Subcutaneous adipose tissue (tissue), 4 donors: ENCODE measurements around the gene OPA3. TPM values are rescaled to one million over a fixed set of nuclear protein-coding genes. Genes with fewer than 3 reads are reported as not detected.

Experiments used
- total RNA-seq, 4 donors: library from RNA; depleted of rRNA; stranded (reverse); fragments of >200 nt; gene quantifications; one replicate each; pipeline ENCODE4 v1.1.0, GENCODE V29; 2016
- TF ChIP-seq, protein P1 (sequence below): fragments of 450-650 bp; IDR thresholded peaks from one replicate; pipeline ENCODE4 v1.5.1; 2016; ENCODE audit warnings: low read depth, mild to moderate bottlenecking, control low read depth, antibody characterized with exemption, moderate library complexity

Gene OPA3
- total RNA-seq, 4 donors from 2014 or later = 2.7 to 11.6 (median 6.4) TPM

DNA sequence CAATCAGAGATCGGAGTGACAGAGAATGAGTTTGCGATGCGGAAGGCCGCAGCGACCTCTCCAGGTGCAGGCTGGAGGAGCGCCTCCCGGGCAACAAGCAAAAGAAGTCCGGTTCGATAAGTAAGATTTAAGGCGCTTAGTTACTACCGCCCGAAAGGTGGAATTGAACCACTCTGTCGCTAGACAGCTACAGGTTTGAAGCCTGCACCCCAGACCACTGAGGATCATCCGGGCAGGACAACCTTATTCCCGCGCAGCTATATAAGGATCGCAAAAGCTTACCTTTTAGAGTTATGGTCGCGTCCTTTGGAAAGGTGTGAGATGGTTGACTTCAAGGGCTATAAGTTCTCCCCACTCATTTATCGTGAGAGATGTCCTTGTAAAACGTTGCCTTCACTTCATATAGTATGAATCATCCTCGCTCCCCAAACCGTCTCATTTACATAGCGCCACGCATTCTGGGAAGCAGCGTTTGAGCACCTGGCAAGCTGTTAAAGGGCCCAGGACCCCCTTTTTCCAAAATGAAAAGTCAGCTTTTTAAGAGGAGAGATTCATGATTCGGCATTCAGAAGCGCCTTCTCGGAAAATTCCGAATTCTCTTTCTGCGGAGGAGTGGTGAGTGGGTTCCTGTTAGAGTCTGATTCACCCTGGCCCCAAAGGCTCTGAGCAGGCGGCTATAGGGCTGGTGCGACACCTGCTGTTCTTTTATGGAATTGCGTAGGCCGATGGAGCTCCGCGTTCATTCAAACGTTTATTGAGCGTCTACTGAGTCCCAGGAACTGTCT lies 106.0 kb downstream of the OPA3 start:
- TF ChIP-seq, protein P1, sequence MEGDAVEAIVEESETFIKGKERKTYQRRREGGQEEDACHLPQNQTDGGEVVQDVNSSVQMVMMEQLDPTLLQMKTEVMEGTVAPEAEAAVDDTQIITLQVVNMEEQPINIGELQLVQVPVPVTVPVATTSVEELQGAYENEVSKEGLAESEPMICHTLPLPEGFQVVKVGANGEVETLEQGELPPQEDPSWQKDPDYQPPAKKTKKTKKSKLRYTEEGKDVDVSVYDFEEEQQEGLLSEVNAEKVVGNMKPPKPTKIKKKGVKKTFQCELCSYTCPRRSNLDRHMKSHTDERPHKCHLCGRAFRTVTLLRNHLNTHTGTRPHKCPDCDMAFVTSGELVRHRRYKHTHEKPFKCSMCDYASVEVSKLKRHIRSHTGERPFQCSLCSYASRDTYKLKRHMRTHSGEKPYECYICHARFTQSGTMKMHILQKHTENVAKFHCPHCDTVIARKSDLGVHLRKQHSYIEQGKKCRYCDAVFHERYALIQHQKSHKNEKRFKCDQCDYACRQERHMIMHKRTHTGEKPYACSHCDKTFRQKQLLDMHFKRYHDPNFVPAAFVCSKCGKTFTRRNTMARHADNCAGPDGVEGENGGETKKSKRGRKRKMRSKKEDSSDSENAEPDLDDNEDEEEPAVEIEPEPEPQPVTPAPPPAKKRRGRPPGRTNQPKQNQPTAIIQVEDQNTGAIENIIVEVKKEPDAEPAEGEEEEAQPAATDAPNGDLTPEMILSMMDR = no peak

DNA sequence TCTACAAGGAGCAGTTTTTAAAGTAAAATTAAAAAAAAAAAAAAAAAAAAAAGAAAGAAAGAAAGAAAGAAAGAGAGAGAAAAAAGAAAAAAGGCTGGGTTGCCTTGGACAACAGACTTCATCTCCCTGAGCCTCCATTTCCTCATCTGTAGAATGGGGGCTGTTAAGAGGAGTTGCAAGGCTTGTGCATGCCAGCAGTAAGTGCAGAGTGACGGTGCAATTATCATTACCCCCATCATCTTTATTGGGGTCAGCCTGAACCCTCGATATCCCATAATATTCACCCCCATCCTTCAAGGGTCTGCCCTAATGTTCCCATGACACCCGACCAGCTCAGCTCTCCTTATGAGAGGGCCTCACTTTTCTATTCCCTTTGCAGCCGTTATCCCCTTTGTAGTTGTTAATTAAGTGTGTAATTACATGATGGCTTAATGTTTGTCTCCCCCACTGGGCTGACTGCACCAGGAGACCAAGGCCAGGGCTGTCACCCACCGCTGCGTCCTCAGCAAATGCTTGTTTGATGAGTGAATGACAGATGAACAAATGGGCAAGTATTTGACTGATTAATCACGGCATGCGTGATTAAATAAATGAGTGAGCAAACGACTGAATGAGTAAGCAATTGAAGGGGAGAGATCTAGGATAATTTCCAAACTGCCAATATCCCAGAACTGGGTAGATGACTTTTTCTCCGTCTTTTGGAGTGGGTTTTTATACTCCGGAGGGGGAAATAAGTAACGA lies 106.7 kb downstream of the OPA3 start:
- TF ChIP-seq, protein P1 = no peak

Other genes starting within 250 kb of the OPA3 start
- not detected for gene KLC3, start 244.1 kb downstream of the OPA3 start, total RNA-seq
- gene ERCC2, start 214.2 kb downstream of the OPA3 start, total RNA-seq = 10 to 100 TPM in 1 of 4 donors, 1 to 10 TPM in 3; 3.3 to 18.1 (median 8.0) TPM
- gene PPP1R13L, start 179.7 kb downstream of the OPA3 start, total RNA-seq = 10 to 100 TPM in 1 of 4 donors, 1 to 10 TPM in 3; 4.0 to 10.7 (median 4.2) TPM
- 1 to 10 TPM; 1.1 to 2.9 (median 1.6) TPM for gene POLR1G, start 178.2 kb downstream of the OPA3 start, total RNA-seq
- 10 to 100 TPM; 57.5 to 85.2 (median 64.7) TPM for gene ERCC1, start 160.9 kb downstream of the OPA3 start, total RNA-seq
- 10 to 100 TPM in 1 of 4 donors, 1 to 10 TPM in 3; 1.8 to 14.5 (median 2.4) TPM for gene FOSB, start 116.8 kb downstream of the OPA3 start, total RNA-seq
- gene RTN2, start 87.8 kb downstream of the OPA3 start, total RNA-seq = 10 to 100 TPM in 2 of 4 donors, 1 to 10 TPM in 2; 5.3 to 11.5 (median 9.9) TPM
- 1 to 10 TPM in 3 of 4 donors, not detected in 1; 1.3 to 2.0 (median 2.0) TPM for gene PPM1N, start 86.4 kb downstream of the OPA3 start, total RNA-seq
- 10 to 100 TPM; 24.9 to 44.5 (median 40.5) TPM for gene VASP, start 77.3 kb downstream of the OPA3 start, total RNA-seq
- 10 to 100 TPM in 1 of 4 donors, 1 to 10 TPM in 3; 2.0 to 10.4 (median 5.9) TPM for gene GPR4, start 17.4 kb upstream of the OPA3 start, total RNA-seq
- gene EML2, start 54.6 kb upstream of the OPA3 start, total RNA-seq = 10 to 100 TPM in 3 of 4 donors, 1 to 10 TPM in 1; 5.4 to 32.6 (median 20.7) TPM
- gene GIPR, start 83.4 kb upstream of the OPA3 start, total RNA-seq = 10 to 100 TPM in 1 of 4 donors, 1 to 10 TPM in 2, under 1 TPM in 1; 0.34 to 20.0 (median 1.4) TPM
- 100 to 1,000 TPM; 117 to 159 (median 152) TPM for gene SNRPD2, start 107.2 kb upstream of the OPA3 start, total RNA-seq
- 1 to 10 TPM; 1.3 to 8.5 (median 3.3) TPM for gene QPCTL, start 107.9 kb upstream of the OPA3 start, total RNA-seq
- gene FBXO46, start 146.1 kb upstream of the OPA3 start, total RNA-seq = 10 to 100 TPM in 1 of 4 donors, 1 to 10 TPM in 3; 5.1 to 12.1 (median 6.0) TPM
- not detected for gene MEIOSIN, start 148.6 kb upstream of the OPA3 start, total RNA-seq
- 10 to 100 TPM in 1 of 4 donors, 1 to 10 TPM in 3; 4.2 to 20.3 (median 6.9) TPM for gene SIX5, start 184.4 kb upstream of the OPA3 start, total RNA-seq
- gene DMPK, start 197.7 kb upstream of the OPA3 start, total RNA-seq = 10 to 100 TPM in 3 of 4 donors, 1 to 10 TPM in 1; 7.0 to 39.2 (median 18.6) TPM
- 10 to 100 TPM in 3 of 4 donors, 1 to 10 TPM in 1; 8.3 to 58.4 (median 16.6) TPM for gene DMWD, start 208.0 kb upstream of the OPA3 start, total RNA-seq
- not detected for gene RSPH6A, start 230.5 kb upstream of the OPA3 start, total RNA-seq